Uterus (tissue), 2 donors: ENCODE measurements around the gene HGD.

ENCODE experiments used
- CTCF ChIP-seq, 4 experiments: fragments of 200-600 bp in 2 of 4; fragments of 450-650 bp in 2 of 4; sonication (generic) in 2 of 4; IDR thresholded peaks; one replicate each; pipeline ENCODE4 v1.5.1; 2016 to 2019; ENCODE audit warnings: antibody characterized with exemption in 4 of 4, mild to moderate bottlenecking in 2 of 4, moderate library complexity in 1 of 4
- POLR2A ChIP-seq, 2 donors: fragments of 450-650 bp; IDR thresholded peaks; one replicate each; pipeline ENCODE4 v1.6.1; 2016; ENCODE audit warnings: antibody characterized with exemption in 2 of 2, mild to moderate bottlenecking in 1 of 2, moderate library complexity in 1 of 2

- TF ChIP-seq CTCF (IDR thresholded peaks at IDR 0.05), result no peak
- TF ChIP-seq POLR2A (IDR thresholded peaks at IDR 0.05), result no peak
These were observed 58.3 kb downstream of the HGD start for GRCh38 chr3:120623727-120624093.
